ENCODE measurements around the gene DISP2.

DISP2 gene

GRCh38 chr15:40344631-40345120 lies 13.3 kb upstream of the DISP2 start:
- DNase-seq, result peak; percentile 69 to 74

- no peak for DNase-seq
Measured at GRCh38 chr15:40345225-40345866, 12.7 kb upstream of the DISP2 start.

- no peak for DNase-seq
Measured at GRCh38 chr15:40345867-40346578, 12.0 kb upstream of the DISP2 start.

- DNase-seq, result no peak
Measured at GRCh38 chr15:40346579-40347558, 11.2 kb upstream of the DISP2 start.

GRCh38 chr15:40347559-40348473 lies 10.2 kb upstream of the DISP2 start:
- DNase-seq, result no peak

- no peak for DNase-seq
Measured at GRCh38 chr15:40348474-40348870, 9.5 kb upstream of the DISP2 start.

GRCh38 chr15:40349163-40349562 lies 8.9 kb upstream of the DISP2 start:
- no peak for DNase-seq

GRCh38 chr15:40352281-40352901 lies 5.6 kb upstream of the DISP2 start:
- no peak for DNase-seq

GRCh38 chr15:40353697-40354096 lies 4.3 kb upstream of the DISP2 start:
- no peak for DNase-seq

- DNase-seq, result no peak
Measured at GRCh38 chr15:40354408-40355171, 3.4 kb upstream of the DISP2 start.

- no peak for DNase-seq
Measured at GRCh38 chr15:40355976-40356585, 1.9 kb upstream of the DISP2 start.

GRCh38 chr15:40357246-40357645 lies 773 bp upstream of the DISP2 start:
- no peak for DNase-seq

- peak; percentile 33 to 45 for DNase-seq
Measured at GRCh38 chr15:40358471-40359353, 693 bp downstream of the DISP2 start.

GRCh38 chr15:40360015-40360414 lies 2.0 kb downstream of the DISP2 start:
- no peak for DNase-seq

- no peak for DNase-seq
Measured at GRCh38 chr15:40361640-40362039, 3.6 kb downstream of the DISP2 start.

GRCh38 chr15:40363611-40364010 lies 5.6 kb downstream of the DISP2 start:
- no peak for DNase-seq

GRCh38 chr15:40364251-40364650 lies 6.2 kb downstream of the DISP2 start:
- DNase-seq, result no peak

GRCh38 chr15:40365016-40365415 lies 7.0 kb downstream of the DISP2 start:
- DNase-seq, result no peak

Data from activated CD4-positive, alpha-beta T cell treated with anti-CD3 and anti-CD28 coated beads for 4 hours (primary cell).